SK-N-SH treated with all-trans-retinoic acid at 6 μM for 48 hours (cell line): ENCODE measurements around the gene KLF12.

Source experiments
- ATAC-seq: fragments of 200-7000 bp; cut with Tn5 transposase; 3 replicates; pipeline ENCODE4 v1.9.1; 2020; ENCODE audit warnings: mild to moderate bottlenecking, moderate library complexity
- BACH2 ChIP-seq: fragments of 250-450 bp; sonication (Bioruptor Pico); IDR thresholded peaks from 2 replicates; pipeline ENCODE4 v1.9.0; 2021; ENCODE audit warnings: mild to moderate bottlenecking, borderline replicate concordance
- CREB5 ChIP-seq: fragments of 250-450 bp; sonication (Bioruptor Pico); IDR thresholded peaks from 2 replicates; pipeline ENCODE4 v1.5.1; 2020; ENCODE audit warnings: low read depth, mild to moderate bottlenecking, moderate library complexity
- CSDC2 ChIP-seq: fragments of 250-450 bp; sonication (Bioruptor Pico); IDR thresholded peaks from 2 replicates; pipeline ENCODE4 v1.5.0; 2020; ENCODE audit warnings: mild to moderate bottlenecking, moderate library complexity
- CSRNP3 ChIP-seq: fragments of 250-450 bp; sonication (Bioruptor Pico); IDR thresholded peaks from 2 replicates; pipeline ENCODE4 v1.5.1; 2021; ENCODE audit warnings: mild to moderate bottlenecking, moderate library complexity
- ESRRG ChIP-seq: fragments of 250-450 bp; sonication (Bioruptor Pico); IDR thresholded peaks from 2 replicates; pipeline ENCODE4 v1.6.1; 2021; ENCODE audit warnings: mild to moderate bottlenecking
- GLIS3 ChIP-seq: fragments of 250-450 bp; sonication (Bioruptor Pico); IDR thresholded peaks from 2 replicates; pipeline ENCODE4 v1.5.0; 2020; ENCODE audit warnings: mild to moderate bottlenecking, moderate library complexity
- ISL1 ChIP-seq: fragments of 250-450 bp; sonication (Bioruptor Pico); IDR thresholded peaks from 2 replicates; pipeline ENCODE4 v2.1.2; 2022; ENCODE audit warnings: mild to moderate bottlenecking, moderate library complexity
- OSR1 ChIP-seq: fragments of 250-450 bp; sonication (Bioruptor Pico); IDR thresholded peaks from 2 replicates; pipeline ENCODE4 v1.8.0; 2022; ENCODE audit warnings: moderate library complexity, mild to moderate bottlenecking, inconsistent platforms
- PATZ1 ChIP-seq: fragments of 250-450 bp; sonication (Bioruptor Pico); IDR thresholded peaks from 2 replicates; pipeline ENCODE4 v1.8.0; 2020; ENCODE audit warnings: mild to moderate bottlenecking, moderate library complexity, borderline replicate concordance
- POU6F1 ChIP-seq: fragments of 250-450 bp; sonication (Bioruptor Pico); IDR thresholded peaks from 2 replicates; pipeline ENCODE4 v1.8.0; 2021; ENCODE audit warnings: low read depth, mild to moderate bottlenecking, moderate library complexity, borderline replicate concordance
- PPARA ChIP-seq: fragments of 250-450 bp; sonication (Bioruptor Pico); IDR thresholded peaks from 2 replicates; pipeline ENCODE4 v1.5.0; 2020; ENCODE audit warnings: mild to moderate bottlenecking, borderline replicate concordance
- RARB ChIP-seq: fragments of 250-450 bp; sonication (Bioruptor Pico); IDR thresholded peaks from 2 replicates; pipeline ENCODE4 v1.8.0; 2021; ENCODE audit warnings: mild to moderate bottlenecking, moderate library complexity
- SNAI2 ChIP-seq: fragments of 250-450 bp; sonication (Bioruptor Pico); IDR thresholded peaks from 2 replicates; pipeline ENCODE4 v1.5.0; 2020; ENCODE audit warnings: mild to moderate bottlenecking, moderate library complexity
- TCF4 ChIP-seq: fragments of 250-450 bp; sonication (Bioruptor Pico); IDR thresholded peaks from 2 replicates; pipeline ENCODE4 v1.8.0; 2021; ENCODE audit warnings: mild to moderate bottlenecking, moderate library complexity, borderline replicate concordance
- TOX ChIP-seq: fragments of 250-450 bp; sonication (Bioruptor Pico); IDR thresholded peaks from 2 replicates; pipeline ENCODE4 v1.8.0; 2021; ENCODE audit warnings: mild to moderate bottlenecking, moderate library complexity, borderline replicate concordance
- TSHZ2 ChIP-seq: fragments of 250-450 bp; sonication (Bioruptor Pico); IDR thresholded peaks from 2 replicates; pipeline ENCODE4 v1.5.0; 2020; ENCODE audit warnings: mild to moderate bottlenecking, moderate library complexity
- ZC3H10 ChIP-seq: fragments of 250-450 bp; sonication (Bioruptor Pico); IDR thresholded peaks from 2 replicates; pipeline ENCODE4 v1.5.1; 2021; ENCODE audit warnings: mild to moderate bottlenecking, moderate library complexity
- ZFP3 ChIP-seq: fragments of 250-450 bp; sonication (Bioruptor Pico); IDR thresholded peaks from 2 replicates; pipeline ENCODE4 v1.5.0; 2020; ENCODE audit warnings: mild to moderate bottlenecking, moderate library complexity
- ZFP30 ChIP-seq: fragments of 450-650 bp; formaldehyde crosslinking; IDR thresholded peaks from 2 replicates; pipeline ENCODE4 v1.5.0; 2022; ENCODE audit warnings: mild to moderate bottlenecking, moderate library complexity
- ZNF565 ChIP-seq: fragments of 450-650 bp; formaldehyde crosslinking; conservative IDR thresholded peaks from 2 replicates; pipeline ENCODE4 v1.5.0; 2020; ENCODE audit warnings: low read depth, mild to moderate bottlenecking, moderate library complexity
- ZNF70 ChIP-seq: fragments of 450-650 bp; formaldehyde crosslinking; IDR thresholded peaks from 2 replicates; pipeline ENCODE4 v1.5.0; 2020; ENCODE audit warnings: mild to moderate bottlenecking, moderate library complexity
- ZNF8 ChIP-seq: fragments of 450-650 bp; formaldehyde crosslinking; IDR thresholded peaks from 2 replicates; pipeline ENCODE4 v1.5.0; 2020; ENCODE audit warnings: mild to moderate bottlenecking, moderate library complexity

KLF12 gene

GRCh38 chr13:74158571-74159352 lies 24.6 kb upstream of the KLF12 start:
- ATAC-seq: no peak

GRCh38 chr13:74158028-74158427 lies 23.8 kb upstream of the KLF12 start:
- TF ChIP-seq PATZ1 (no peak), GLIS3 (CRISPR knock-in tag) (no peak), ZNF70 (CRISPR knock-in tag) (no peak), TSHZ2 (CRISPR knock-in tag) (no peak), ESRRG (CRISPR knock-in tag) (no peak), POU6F1 (CRISPR knock-in tag) (no peak), ZFP30 (CRISPR knock-in tag) (no peak), ZFP3 (CRISPR knock-in tag) (no peak), RARB (CRISPR knock-in tag) (no peak), OSR1 (no peak), CREB5 (no peak), ZNF565 (CRISPR knock-in tag) (no peak), TOX (CRISPR knock-in tag) (no peak), CSDC2 (CRISPR knock-in tag) (no peak), CSRNP3 (CRISPR knock-in tag) (no peak), ISL1 (CRISPR knock-in tag) (no peak), PPARA (no peak), ZC3H10 (no peak), SNAI2 (no peak), ZNF8 (CRISPR knock-in tag) (no peak)

More at GRCh38 chr13:74158571-74159352, 24.6 kb upstream of the KLF12 start:
- TF ChIP-seq RARB (CRISPR knock-in tag) (no peak), BACH2 (no peak), PATZ1 (no peak), TCF4 (CRISPR knock-in tag) (no peak), TOX (CRISPR knock-in tag) (no peak), ZNF565 (CRISPR knock-in tag) (no peak), ZNF8 (CRISPR knock-in tag) (no peak), OSR1 (no peak)

More at GRCh38 chr13:74158028-74158427, 23.8 kb upstream of the KLF12 start:
- ATAC-seq: no peak
